Skeletal muscle tissue (tissue), 4 donors: Measurements from ENCODE around the gene HHIPL2. TPM values are rescaled to one million over a fixed set of nuclear protein-coding genes. Genes with fewer than 3 reads are reported as not detected.

Experiments used
- H3K27ac ChIP-seq: one replicate; pipeline ENCODE4 v1.7.0; 2013; ENCODE audit warnings: mild to moderate bottlenecking, low read depth, low read length, inconsistent platforms
- H3K27me3 ChIP-seq, 3 donors: one replicate each; pipeline ENCODE4 v1.7.0; 2013; ENCODE audit warnings: low read length in 3 of 3; ENCODE audit not compliant: control insufficient read depth in 3 of 3, insufficient read depth in 3 of 3
- H3K36me3 ChIP-seq, 3 donors: one replicate each; pipeline ENCODE4 v1.7.0; 2013; ENCODE audit warnings: low read length in 3 of 3; ENCODE audit not compliant: control insufficient read depth in 3 of 3, insufficient read depth in 3 of 3
- H3K4me1 ChIP-seq, 3 donors: one replicate each; pipeline ENCODE4 v1.7.0; 2013; ENCODE audit warnings: low read length in 3 of 3, mild to moderate bottlenecking in 3 of 3; ENCODE audit not compliant: control insufficient read depth in 3 of 3, insufficient read depth in 3 of 3
- H3K4me3 ChIP-seq, 3 donors: one replicate each; pipeline ENCODE4 v1.7.0; 2013; ENCODE audit warnings: low read length in 3 of 3
- H3K9ac ChIP-seq, 3 donors: one replicate each; pipeline ENCODE4 v1.7.0; 2013; ENCODE audit warnings: low read length in 3 of 3, mild to moderate bottlenecking in 3 of 3, moderate library complexity in 2 of 3, low read depth in 1 of 3
- H3K9me3 ChIP-seq, 3 donors: one replicate each; pipeline ENCODE4 v1.7.0; 2013; ENCODE audit warnings: low read length in 3 of 3; ENCODE audit not compliant: control insufficient read depth in 3 of 3
- total RNA-seq: library from RNA; depleted of rRNA; stranded (reverse); fragments of >200 nt; gene quantifications from one replicate; pipeline ENCODE4 v1.2.3, GENCODE V29; 2014
- donor health status: Osteomylitis.

The HHIPL2 gene
- total RNA-seq, 1 donor from 2014 or later = under 0.01 TPM

DNA sequence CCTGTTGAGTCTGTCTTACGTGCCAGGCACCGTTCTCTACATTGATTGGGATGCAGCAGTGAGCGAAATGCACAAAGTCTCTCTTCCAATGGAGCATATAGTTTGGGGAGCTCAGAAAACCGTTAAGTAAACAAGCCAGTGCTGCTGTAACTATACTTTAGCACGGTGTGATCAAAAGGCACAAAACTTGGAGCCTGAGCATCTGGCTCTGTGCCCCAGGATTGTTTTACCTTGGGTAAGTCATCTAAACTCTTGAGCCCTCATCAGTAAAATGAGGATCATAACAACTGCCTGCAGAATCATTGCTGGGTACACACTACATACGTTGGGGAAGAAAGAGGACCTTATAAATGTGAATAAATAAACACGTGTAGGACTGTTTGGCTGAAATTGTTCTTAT lies 1.8 kb downstream of the HHIPL2 start:
- Histone ChIP-seq H3K27ac (no peak overlapping the region), H3K9ac (no peak overlapping the region), H3K4me1 (no peaks in the 10 kb centered on the region), H3K27me3 (peaks cover 20 to 24% (median 23%) of the 10 kb centered on the region in 3 donors), H3K9me3 (no peaks in the 10 kb centered on the region), H3K36me3 (no peaks in the 10 kb centered on the region), H3K4me3 (no peak overlapping the region)

DNA sequence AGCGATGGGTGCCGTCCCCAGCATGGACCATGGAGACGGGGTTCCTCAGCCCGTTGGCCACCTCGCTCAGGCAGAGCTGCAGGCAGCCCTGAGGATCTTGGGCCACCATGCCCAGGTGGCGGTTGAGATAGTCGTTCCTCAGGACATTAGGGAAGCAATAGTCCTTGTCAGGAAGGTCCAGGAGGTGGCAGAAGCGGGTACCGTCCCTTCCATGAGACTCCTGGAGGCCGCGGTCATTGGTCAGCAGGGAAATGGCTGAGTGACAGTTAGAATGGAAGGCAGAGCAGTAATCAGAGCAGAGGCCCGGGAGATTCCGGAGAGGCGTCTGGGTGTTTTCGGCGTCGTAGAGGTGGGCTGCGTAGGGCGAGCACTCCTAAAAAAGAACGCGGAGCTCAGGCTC lies 4.1 kb downstream of the HHIPL2 start:
- H3K9ac ChIP-seq = no peak overlapping the region
- no peak overlapping the region for H3K4me3 ChIP-seq
- no peaks in the 10 kb centered on the region for H3K4me1 ChIP-seq
- H3K27ac ChIP-seq = no peak overlapping the region
- H3K9me3 ChIP-seq = no peaks in the 10 kb centered on the region
- peaks cover 20 to 24% (median 23%) of the 10 kb centered on the region in 3 donors for H3K27me3 ChIP-seq
- no peaks in the 10 kb centered on the region for H3K36me3 ChIP-seq

DNA sequence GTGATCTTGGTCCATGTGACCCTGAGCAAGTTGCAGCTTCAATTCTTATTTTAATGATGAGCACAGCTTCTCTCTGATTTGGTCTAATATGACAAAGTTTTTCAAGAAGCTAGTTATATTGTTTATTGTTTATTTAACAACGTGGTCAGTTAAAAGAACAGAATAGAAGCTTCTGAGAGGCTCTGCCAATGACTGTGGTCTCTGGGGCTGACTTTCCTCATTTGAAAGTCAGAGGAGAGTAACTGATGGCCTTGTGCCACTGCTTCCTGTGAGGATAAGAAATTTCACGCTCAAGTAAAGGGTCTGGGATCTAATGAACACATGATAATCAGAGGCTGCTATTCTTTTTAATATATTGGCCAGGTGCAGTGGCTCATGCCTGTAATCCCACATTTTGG lies 7.3 kb downstream of the HHIPL2 start:
- Histone ChIP-seq H3K36me3 (no peaks in the 10 kb centered on the region), H3K9me3 (no peaks in the 10 kb centered on the region), H3K27ac (no peak overlapping the region), H3K4me1 (no peaks in the 10 kb centered on the region), H3K9ac (no peak overlapping the region), H3K27me3 (peaks cover 0 to 5% (median 4%) of the 10 kb centered on the region in 3 donors), H3K4me3 (no peak overlapping the region)

DNA sequence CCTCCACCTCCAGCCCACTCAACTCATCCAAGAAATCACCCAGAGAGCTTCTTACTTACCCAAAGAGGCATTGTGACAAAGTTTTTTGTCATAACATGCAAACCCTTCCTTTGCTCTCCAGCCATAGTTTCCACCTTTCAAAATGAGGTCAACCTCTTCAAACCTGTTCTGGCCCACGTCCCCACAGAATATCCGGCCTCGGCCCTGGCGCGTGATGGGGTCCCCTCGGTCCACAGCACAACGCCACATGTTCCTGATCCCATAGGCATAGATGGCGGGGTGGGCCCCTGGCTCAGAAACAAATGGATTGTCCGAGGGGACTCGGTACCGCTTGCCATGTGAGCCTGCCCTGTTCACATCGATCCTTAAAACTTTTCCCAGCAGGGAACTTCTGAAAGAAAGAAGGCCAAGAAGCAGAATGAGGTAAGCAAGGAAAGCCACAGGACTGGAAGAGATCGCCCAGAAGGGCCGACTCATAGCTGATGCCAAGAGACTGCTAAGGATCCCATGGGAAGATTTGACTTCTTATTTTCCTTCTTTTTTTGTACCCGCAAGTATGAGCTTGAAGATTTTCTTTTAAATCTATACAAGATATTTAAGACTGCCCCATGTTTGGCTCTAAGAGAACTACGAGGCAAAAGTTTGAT lies 7.8 kb downstream of the HHIPL2 start:
- H3K9ac ChIP-seq = no peak overlapping the region
- H3K36me3 ChIP-seq = no peaks in the 10 kb centered on the region
- H3K4me1 ChIP-seq = no peaks in the 10 kb centered on the region

DNA sequence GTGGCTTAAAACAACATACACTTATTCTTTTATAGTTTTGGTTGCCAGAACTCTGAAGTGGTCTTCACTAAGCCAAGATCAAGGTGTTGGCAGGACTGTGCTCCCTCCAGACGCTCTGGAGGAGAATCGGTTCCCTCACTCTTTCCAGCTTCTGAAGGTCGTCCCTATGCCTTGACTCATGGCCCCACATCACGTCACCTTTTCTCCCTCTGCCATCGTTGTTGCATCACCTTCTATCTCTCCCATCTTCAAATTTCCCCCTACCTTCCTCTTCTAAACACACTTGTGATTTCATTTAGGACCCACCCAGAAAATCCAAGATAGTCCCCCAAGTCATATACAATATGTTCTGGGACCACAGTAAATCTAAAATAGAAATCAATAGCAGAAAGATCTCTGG lies 12.4 kb downstream of the HHIPL2 start:
- H3K36me3 ChIP-seq = no peaks in the 10 kb centered on the region
- H3K27ac ChIP-seq = no peak overlapping the region
- no peaks in the 10 kb centered on the region for H3K9me3 ChIP-seq
- no peaks in the 10 kb centered on the region for H3K4me1 ChIP-seq
- H3K4me3 ChIP-seq = no peak overlapping the region
- no peaks in the 10 kb centered on the region for H3K27me3 ChIP-seq
- no peak overlapping the region for H3K9ac ChIP-seq

More for the DNA sequence above, 7.8 kb downstream of the HHIPL2 start:
- peaks cover 0 to 5% (median 4%) of the 10 kb centered on the region in 3 donors for H3K27me3 ChIP-seq
- H3K9me3 ChIP-seq = no peaks in the 10 kb centered on the region
- no peak overlapping the region for H3K27ac ChIP-seq
- H3K4me3 ChIP-seq = no peak overlapping the region

DNA sequence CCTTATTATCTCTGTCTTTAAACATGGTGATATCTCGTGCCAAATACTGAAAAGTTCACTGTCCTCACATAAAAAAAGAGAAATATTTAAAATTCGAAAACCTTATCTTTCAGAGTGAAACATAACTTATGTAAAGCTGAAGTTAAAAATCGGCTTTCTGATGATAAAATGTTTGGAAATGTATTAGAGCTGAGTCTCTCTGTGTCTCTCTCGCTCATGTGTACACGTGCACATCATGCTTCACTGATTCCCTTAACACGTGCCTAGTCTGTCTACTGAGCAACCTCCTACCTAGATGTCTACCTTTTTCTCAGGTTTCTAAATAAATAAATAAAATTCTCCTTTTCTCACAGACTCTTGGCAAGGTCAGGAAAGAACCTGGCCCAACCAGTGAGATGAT lies 17.1 kb downstream of the HHIPL2 start:
- Histone ChIP-seq H3K9me3 (no peaks in the 10 kb centered on the region), H3K36me3 (no peaks in the 10 kb centered on the region), H3K4me1 (no peaks in the 10 kb centered on the region), H3K4me3 (no peak overlapping the region), H3K27ac (no peak overlapping the region), H3K27me3 (no peaks in the 10 kb centered on the region), H3K9ac (no peak overlapping the region)

DNA sequence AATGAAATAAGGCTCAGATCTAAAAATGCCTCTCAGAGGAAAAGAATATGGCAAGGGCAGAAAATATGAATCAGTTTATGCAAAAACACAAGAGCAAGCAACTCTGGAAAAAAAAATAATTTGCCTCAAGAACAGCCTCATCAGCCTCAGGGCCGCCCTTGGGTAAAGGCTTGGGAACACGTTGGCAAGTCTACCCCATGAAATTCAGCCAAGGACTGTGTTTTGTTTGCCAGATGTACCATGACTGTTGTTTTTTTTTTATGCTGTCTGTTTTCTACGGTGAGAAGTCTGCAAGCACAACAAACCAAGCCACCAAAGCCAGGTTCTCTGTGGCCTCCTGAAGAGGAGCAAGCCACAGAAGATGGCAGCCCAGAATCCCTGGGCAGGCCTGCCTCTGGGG lies 18.0 kb downstream of the HHIPL2 start:
- H3K27me3 ChIP-seq = no peaks in the 10 kb centered on the region
- H3K9me3 ChIP-seq = no peaks in the 10 kb centered on the region
- no peaks in the 10 kb centered on the region for H3K4me1 ChIP-seq
- no peaks in the 10 kb centered on the region for H3K36me3 ChIP-seq
- H3K9ac ChIP-seq = no peak overlapping the region
- H3K4me3 ChIP-seq = no peak overlapping the region
- no peak overlapping the region for H3K27ac ChIP-seq

DNA sequence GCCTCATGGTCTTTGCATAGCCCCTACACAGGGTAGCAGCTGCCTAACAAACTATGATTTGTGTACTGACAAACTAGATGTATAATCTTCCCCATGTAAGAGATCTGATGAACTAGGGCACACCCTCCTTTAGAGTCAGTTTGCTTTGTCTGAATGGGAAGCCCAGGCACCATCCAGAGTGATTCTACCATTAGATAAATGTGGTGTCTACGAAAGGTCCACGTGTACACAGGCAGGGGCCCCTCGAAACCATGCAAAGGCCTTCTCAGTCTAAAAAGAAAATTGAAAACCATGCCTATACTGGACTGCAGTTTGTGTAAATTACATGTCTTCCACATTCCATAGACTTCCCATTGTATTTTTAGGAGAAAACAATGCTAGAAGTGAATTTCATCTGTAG lies 18.7 kb downstream of the HHIPL2 start:
- Histone ChIP-seq H3K4me1 (no peaks in the 10 kb centered on the region), H3K27me3 (no peaks in the 10 kb centered on the region), H3K4me3 (no peak overlapping the region), H3K27ac (no peak overlapping the region), H3K9me3 (no peaks in the 10 kb centered on the region), H3K9ac (no peak overlapping the region), H3K36me3 (no peaks in the 10 kb centered on the region)

DNA sequence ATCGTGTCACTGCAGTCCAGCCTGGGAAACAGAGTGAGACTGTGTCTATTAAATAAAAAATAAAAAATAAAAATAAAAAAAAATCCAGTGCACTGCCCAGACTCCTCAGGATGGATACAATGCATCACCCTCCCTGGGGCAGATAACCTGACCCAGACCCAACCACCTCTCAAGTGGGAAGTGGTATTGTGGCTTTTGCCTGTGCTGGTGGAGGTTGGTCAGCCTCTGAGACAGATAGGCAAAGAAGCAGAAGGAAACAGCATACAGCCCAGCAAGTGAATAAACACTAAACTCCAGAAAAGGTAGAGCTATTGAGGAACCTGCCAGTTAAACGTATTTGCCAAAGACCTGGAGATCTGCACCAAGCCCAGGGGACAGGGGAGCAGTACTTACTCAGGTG lies 22.0 kb downstream of the HHIPL2 start:
- Histone ChIP-seq H3K9me3 (no peaks in the 10 kb centered on the region), H3K4me3 (no peak overlapping the region), H3K9ac (no peak overlapping the region), H3K36me3 (no peaks in the 10 kb centered on the region), H3K4me1 (no peaks in the 10 kb centered on the region), H3K27ac (no peak overlapping the region), H3K27me3 (no peaks in the 10 kb centered on the region)

DNA sequence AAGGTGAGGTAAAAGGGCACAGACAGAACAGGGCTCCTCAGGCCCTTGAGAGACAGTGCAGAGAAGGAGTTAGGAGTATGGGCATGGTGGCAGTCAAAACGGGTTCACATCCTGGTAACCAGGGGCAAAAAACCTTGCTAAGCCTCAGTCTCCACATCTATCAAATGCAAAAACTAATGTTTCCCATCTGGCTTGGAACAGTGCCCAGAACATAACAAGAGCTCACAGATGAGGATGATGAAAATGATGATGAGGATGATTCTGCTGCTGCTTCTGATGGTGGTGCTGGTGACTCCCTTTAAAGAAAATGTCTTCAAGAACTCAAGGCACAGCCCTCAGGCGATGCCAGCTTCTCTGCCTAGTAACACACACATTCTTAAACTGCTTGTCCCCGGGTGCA lies 24.1 kb downstream of the HHIPL2 start:
- H3K4me1 ChIP-seq = no peaks in the 10 kb centered on the region
- H3K27ac ChIP-seq = no peak overlapping the region
- no peak overlapping the region for H3K9ac ChIP-seq
- no peaks in the 10 kb centered on the region for H3K36me3 ChIP-seq
- no peaks in the 10 kb centered on the region for H3K27me3 ChIP-seq
- H3K4me3 ChIP-seq = no peak overlapping the region
- H3K9me3 ChIP-seq = no peaks in the 10 kb centered on the region
